HCEC 1CT (cell line): ENCODE measurements around the gene LCN1.

Experiments
- DNase-seq: peaks from one replicate; pipeline ENCODE4 v3.0.0-alpha.2; 2017

LCN1 gene

GRCh38 chr9:135574331-135574730 lies 53.1 kb downstream of the LCN1 start:
- DNase-seq, result no peak

DNA sequence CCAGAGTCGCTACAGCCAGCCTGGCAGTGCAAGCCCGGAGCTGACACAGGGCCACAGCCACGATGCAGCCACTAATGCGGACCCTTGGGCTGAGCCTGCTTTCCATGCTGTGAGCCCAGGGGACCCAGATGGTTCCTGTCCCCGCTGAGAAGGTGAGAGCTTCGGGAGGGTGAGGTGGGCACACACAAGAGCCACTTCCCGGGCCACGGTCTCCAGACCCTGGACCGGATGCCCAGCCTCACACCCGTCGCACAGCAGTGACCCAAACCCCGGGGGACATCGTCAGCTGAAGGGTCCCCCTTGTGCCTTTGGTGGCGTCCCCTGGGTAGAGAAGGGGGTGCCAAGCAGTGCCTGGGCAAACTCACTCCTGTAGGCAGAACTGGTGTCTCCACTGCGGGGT lies 53.7 kb downstream of the LCN1 start:
- DNase-seq, result no peak
